ENCODE data around the gene SPPL3.

DNA sequence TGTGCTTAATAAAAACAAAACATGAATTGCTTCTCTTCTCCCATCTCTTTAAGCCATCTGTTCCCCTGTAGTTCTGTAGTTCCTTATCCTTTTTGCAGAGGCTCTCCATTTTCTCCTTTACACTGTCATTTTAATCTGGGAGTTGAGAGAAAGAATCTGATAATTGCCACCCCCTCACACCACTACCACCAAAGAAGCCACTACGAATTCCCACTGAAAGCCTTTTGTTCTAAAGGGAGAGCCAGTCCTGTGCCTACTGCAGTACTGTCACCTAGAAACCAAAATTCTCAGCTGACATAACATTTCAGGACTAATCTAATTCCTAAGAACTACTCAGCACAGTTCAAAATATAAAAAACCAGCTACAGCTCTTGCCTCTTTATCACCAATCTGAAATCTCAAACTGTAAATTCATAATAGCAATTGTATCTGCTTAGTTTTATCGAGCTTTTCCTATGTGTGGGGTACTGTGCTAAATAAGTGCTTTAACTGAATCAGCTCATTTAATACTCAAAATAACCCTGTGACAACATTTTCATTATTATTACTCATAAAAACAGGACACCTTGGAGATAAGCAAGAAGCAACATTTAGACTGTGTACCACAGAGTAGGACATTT is 72.4 kb downstream of the SPPL3 start:
- TF ChIP-seq RBAK (tag by site-specific recombination; IDR thresholded peaks at IDR 0.05) (no peak), ZNF324 (tag by site-specific recombination; IDR thresholded peaks at IDR 0.05) (no peak), ZNF175 (tag by site-specific recombination; IDR thresholded peaks at IDR 0.05) (no peak), TRIM28 (IDR thresholded peaks at IDR 0.05; ENCODE audit: borderline replicate concordance, low read length) (no peak), ZNF423 (tag by site-specific recombination; IDR thresholded peaks at IDR 0.05) (no peak), BCL11A (tag by site-specific recombination; IDR thresholded peaks at IDR 0.05; ENCODE audit: low read depth) (no peak), ZNF138 (tag by site-specific recombination; IDR thresholded peaks at IDR 0.05; ENCODE audit: borderline replicate concordance) (no peak), ZBTB7A (tag by site-specific recombination; IDR thresholded peaks at IDR 0.05; ENCODE audit: low read depth) (no peak), ZNF350 (tag by site-specific recombination; IDR thresholded peaks at IDR 0.05) (no peak)
- TF ChIP-seq, protein P1, sequence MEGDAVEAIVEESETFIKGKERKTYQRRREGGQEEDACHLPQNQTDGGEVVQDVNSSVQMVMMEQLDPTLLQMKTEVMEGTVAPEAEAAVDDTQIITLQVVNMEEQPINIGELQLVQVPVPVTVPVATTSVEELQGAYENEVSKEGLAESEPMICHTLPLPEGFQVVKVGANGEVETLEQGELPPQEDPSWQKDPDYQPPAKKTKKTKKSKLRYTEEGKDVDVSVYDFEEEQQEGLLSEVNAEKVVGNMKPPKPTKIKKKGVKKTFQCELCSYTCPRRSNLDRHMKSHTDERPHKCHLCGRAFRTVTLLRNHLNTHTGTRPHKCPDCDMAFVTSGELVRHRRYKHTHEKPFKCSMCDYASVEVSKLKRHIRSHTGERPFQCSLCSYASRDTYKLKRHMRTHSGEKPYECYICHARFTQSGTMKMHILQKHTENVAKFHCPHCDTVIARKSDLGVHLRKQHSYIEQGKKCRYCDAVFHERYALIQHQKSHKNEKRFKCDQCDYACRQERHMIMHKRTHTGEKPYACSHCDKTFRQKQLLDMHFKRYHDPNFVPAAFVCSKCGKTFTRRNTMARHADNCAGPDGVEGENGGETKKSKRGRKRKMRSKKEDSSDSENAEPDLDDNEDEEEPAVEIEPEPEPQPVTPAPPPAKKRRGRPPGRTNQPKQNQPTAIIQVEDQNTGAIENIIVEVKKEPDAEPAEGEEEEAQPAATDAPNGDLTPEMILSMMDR (tag by site-specific recombination; IDR thresholded peaks at IDR 0.05) = no peak
- TF ChIP-seq, protein P2, sequence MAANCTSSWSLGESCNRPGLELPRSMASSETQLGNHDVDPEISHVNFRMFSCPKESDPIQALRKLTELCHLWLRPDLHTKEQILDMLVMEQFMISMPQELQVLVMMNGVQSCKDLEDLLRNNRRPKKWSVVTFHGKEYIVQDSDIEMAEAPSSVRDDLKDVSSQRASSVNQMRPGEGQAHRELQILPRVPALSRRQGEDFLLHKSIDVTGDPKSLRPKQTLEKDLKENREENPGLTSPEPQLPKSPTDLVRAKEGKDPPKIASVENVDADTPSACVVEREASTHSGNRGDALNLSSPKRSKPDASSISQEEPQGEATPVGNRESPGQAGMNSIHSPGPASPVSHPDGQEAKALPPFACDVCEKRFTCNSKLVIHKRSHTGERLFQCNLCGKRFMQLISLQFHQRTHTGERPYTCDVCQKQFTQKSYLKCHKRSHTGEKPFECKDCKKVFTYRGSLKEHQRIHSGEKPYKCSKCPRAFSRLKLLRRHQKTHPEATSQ (tag by site-specific recombination; IDR thresholded peaks at IDR 0.05) = no peak

Measured in HEK293 (cell line).